PC-9 (cell line): ENCODE results near the gene DISC1. TPM values are rescaled to one million over a fixed set of nuclear protein-coding genes. Genes with fewer than 3 reads are reported as not detected.

Experiments used
- BruUV-seq: library from RNA; stranded (reverse); fragments of 400-500 nt; replicated peaks from 2 replicates; lab custom pipeline; 2021; lab: Mats Ljungman, UMichigan
- CTCF ChIA-PET: fragments of 300-600 bp; sonication (Branson Sonifier 250); formaldehyde crosslinking; loops from one replicate; lab custom pipeline; 2022; ENCODE audit warnings: antibody characterized with exemption; lab: Charles Lee
- POLR2A ChIA-PET: fragments of 300-600 bp; sonication (Branson Sonifier 250); formaldehyde crosslinking; loops from one replicate; lab custom pipeline; 2022; ENCODE audit warnings: antibody characterized with exemption; ENCODE audit not compliant: unreplicated experiment; lab: Charles Lee
- DNase-seq, 2 experiments: peaks; one replicate each; pipeline versions ENCODE4 v3.0.0 to v3.0.0-alpha.2; 2015 to 2022; ENCODE audit warnings: mixed read lengths in 1 of 2
- H2AFZ ChIP-seq: fragments of 200-600 bp; sonication (generic); 2 replicates; pipeline ENCODE4 v1.8.1; 2017; ENCODE audit warnings: antibody characterized with exemption
- H3F3A ChIP-seq: fragments of 200-600 bp; sonication (generic); 2 replicates; pipeline ENCODE4 v1.8.1; 2017; ENCODE audit warnings: antibody characterized with exemption, mild to moderate bottlenecking, low read depth; ENCODE audit not compliant: insufficient read depth
- H3K27ac ChIP-seq: fragments of 200-600 bp; sonication (generic); 2 replicates; pipeline ENCODE4 v1.6.1; 2016; ENCODE audit warnings: mixed run types
- H3K27me3 ChIP-seq: fragments of 200-600 bp; sonication (generic); 2 replicates; pipeline ENCODE4 v1.6.1; 2016; ENCODE audit warnings: low read depth, mixed run types; ENCODE audit not compliant: insufficient read depth
- H3K36me3 ChIP-seq: fragments of 200-600 bp; sonication (generic); 2 replicates; pipeline ENCODE4 v1.6.1; 2016; ENCODE audit warnings: low read depth, mixed run types
- H3K4me1 ChIP-seq: fragments of 200-600 bp; sonication (generic); replicated peaks from 2 replicates; pipeline ENCODE4 v1.6.1; 2016; ENCODE audit warnings: mixed run types; ENCODE audit not compliant: insufficient read depth
- H3K4me2 ChIP-seq: fragments of 200-600 bp; sonication (generic); 2 replicates; pipeline ENCODE4 v1.6.1; 2017; ENCODE audit warnings: mixed run types
- H3K4me3 ChIP-seq: fragments of 200-600 bp; sonication (generic); 2 replicates; pipeline ENCODE4 v1.6.1; 2016; ENCODE audit warnings: mixed run types
- H3K79me2 ChIP-seq: fragments of 200-600 bp; sonication (generic); 2 replicates; pipeline ENCODE4 v1.6.1; 2017; ENCODE audit warnings: low read depth, mixed run types
- H3K9me2 ChIP-seq: fragments of 200-600 bp; sonication (generic); 2 replicates; pipeline ENCODE4 v1.8.1; 2017; ENCODE audit warnings: mild to moderate bottlenecking; ENCODE audit not compliant: insufficient read depth
- H3K9me3 ChIP-seq: fragments of 200-600 bp; sonication (generic); 2 replicates; pipeline ENCODE4 v1.8.1; 2016; ENCODE audit warnings: low read depth; ENCODE audit not compliant: insufficient read depth
- H4K20me1 ChIP-seq: fragments of 200-600 bp; sonication (generic); 2 replicates; pipeline ENCODE4 v1.8.1; 2017; ENCODE audit not compliant: insufficient read depth
- CTCF ChIP-seq: fragments of 200-600 bp; sonication (generic); conservative IDR thresholded peaks from 2 replicates; pipeline ENCODE4 v1.6.1; 2017; ENCODE audit warnings: mixed run types, antibody characterized with exemption, mild to moderate bottlenecking, moderate library complexity
- EZH2 ChIP-seq: fragments of 200-600 bp; sonication (generic); IDR thresholded peaks from 2 replicates; pipeline ENCODE4 v1.8.0; 2017; ENCODE audit warnings: antibody characterized with exemption, low read depth
- intact Hi-C: fragments of 100-400 bp; cut with micrococcal nuclease; formaldehyde crosslinking; loops from one replicate; pipeline ENCODE4 v1.10.0; 2022; ENCODE audit not compliant: unreplicated experiment
- total RNA-seq: library from RNA; stranded (reverse); gene quantifications from 2 replicates; pipeline ENCODE4 v1.2.3, GENCODE V29; 2021

Gene DISC1
- total RNA-seq, 1 experiment from 2014 or later = 7.4 TPM

DNA sequence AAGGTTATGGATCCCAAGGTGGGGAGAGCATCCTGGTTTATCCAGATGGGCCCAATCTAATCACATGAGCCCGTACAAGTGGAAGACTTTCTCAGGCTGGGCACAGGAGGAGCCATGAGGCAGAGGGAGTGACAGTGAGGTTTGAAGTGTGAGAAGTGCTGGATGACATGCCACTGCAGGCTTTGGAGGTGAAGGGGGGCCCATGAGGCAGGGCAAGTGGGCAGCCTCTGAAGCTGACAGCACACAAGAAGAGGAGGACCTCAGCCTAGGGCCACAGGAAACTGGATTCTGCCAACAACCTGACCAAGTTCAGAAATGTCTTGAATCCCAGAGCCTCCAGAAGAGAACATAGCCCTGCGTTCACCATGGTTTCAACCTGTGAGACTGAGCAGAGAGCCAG, 311.6 kb downstream of the DISC1 start:
- no peaks in the 10 kb centered on the region for H3K4me1 ChIP-seq
- no peak overlapping the region for H3K27ac ChIP-seq
- H2AFZ ChIP-seq = no peak overlapping the region
- no peaks in the 10 kb centered on the region for H3K36me3 ChIP-seq
- no peaks in the 10 kb centered on the region for H3K9me3 ChIP-seq
- no peaks in the 10 kb centered on the region for H3K79me2 ChIP-seq
- intact Hi-C loops = no loop called here
- TF ChIP-seq CTCF = no peak
- no peak overlapping the region for H3K4me3 ChIP-seq
- DNase-seq = no peak
- no peaks in the 10 kb centered on the region for H4K20me1 ChIP-seq
- ChIA-PET POLR2A (no interaction called here), CTCF (no interaction called here)
- no peak overlapping the region for H3K4me2 ChIP-seq
- no peaks in the 10 kb centered on the region for H3F3A ChIP-seq
- H3K27me3 ChIP-seq = no peaks in the 10 kb centered on the region
- no peaks in the 10 kb centered on the region for H3K9me2 ChIP-seq
- no TSS peak for BruUV-seq

DNA sequence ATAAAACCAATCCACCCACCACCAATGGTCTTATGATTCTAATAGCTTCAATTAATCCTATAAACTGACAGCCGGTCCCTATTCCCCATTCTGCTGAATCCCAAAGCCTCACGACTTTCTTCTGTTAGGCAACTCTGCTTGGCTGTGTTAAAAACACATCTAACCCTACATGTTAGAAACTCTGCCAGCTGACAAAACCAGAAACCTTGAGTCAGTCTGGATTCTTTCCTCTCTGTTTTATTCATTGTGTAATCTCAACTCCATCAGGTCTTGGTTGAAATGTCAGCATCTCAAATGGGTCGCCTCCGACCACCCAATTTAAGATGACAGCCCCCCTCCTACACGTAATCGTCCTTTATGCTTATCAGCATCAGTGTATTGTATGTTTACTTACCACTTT, 312.1 kb downstream of the DISC1 start:
- Histone ChIP-seq H3K79me2 (no peaks in the 10 kb centered on the region), H3K4me1 (no peaks in the 10 kb centered on the region), H3K27ac (no peak overlapping the region), H3K4me2 (no peak overlapping the region), H3K9me2 (no peaks in the 10 kb centered on the region), H3K36me3 (no peaks in the 10 kb centered on the region), H3K9me3 (no peaks in the 10 kb centered on the region), H4K20me1 (no peaks in the 10 kb centered on the region), H3F3A (no peaks in the 10 kb centered on the region), H3K27me3 (no peaks in the 10 kb centered on the region), H3K4me3 (no peak overlapping the region), H2AFZ (no peak overlapping the region)
- ChIA-PET POLR2A (no interaction called here), CTCF (no interaction called here)
- no TSS peak for BruUV-seq
- intact Hi-C loops = no loop called here
- DNase-seq = no peak
- TF ChIP-seq EZH2 (no peak), CTCF (no peak)

GRCh38 chr1:231939118-231939517, 312.5 kb downstream of the DISC1 start:
- Histone ChIP-seq H3K79me2 (no peaks in the 10 kb centered on the region), H3K4me1 (no peaks in the 10 kb centered on the region), H3K4me3 (no peak overlapping the region), H3K9me2 (no peaks in the 10 kb centered on the region), H3K27me3 (no peaks in the 10 kb centered on the region), H3K9me3 (no peaks in the 10 kb centered on the region), H3K36me3 (no peaks in the 10 kb centered on the region), H3K4me2 (no peak overlapping the region), H3K27ac (no peak overlapping the region), H3F3A (no peaks in the 10 kb centered on the region), H2AFZ (no peak overlapping the region), H4K20me1 (no peaks in the 10 kb centered on the region)
- intact Hi-C loops = no loop called here
- ChIA-PET CTCF (no interaction called here), POLR2A (no interaction called here)
- no TSS peak for BruUV-seq
- no peak for TF ChIP-seq CTCF
- no peak for TF ChIP-seq EZH2
- DNase-seq = no peak
